Brain microvascular endothelial cell (primary cell): ENCODE data around the gene ADGRB3.

Experiments used
- DNase-seq: peaks from one replicate; pipeline ENCODE4 v3.0.0-alpha.2; 2020
- H3K27ac ChIP-seq: fragments of 250-450 bp; sonication (Bioruptor Pico); 2 replicates; pipeline ENCODE4 v1.5.1; 2020; ENCODE audit warnings: mild to moderate bottlenecking, moderate library complexity
- H3K27me3 ChIP-seq: fragments of 250-450 bp; sonication (Bioruptor Pico); replicated peaks from 2 replicates; pipeline ENCODE4 v1.5.1; 2020; ENCODE audit warnings: mild to moderate bottlenecking
- H3K36me3 ChIP-seq: fragments of 250-450 bp; sonication (Bioruptor Pico); replicated peaks from 2 replicates; pipeline ENCODE4 v1.5.1; 2020; ENCODE audit warnings: mild to moderate bottlenecking
- H3K4me3 ChIP-seq: 2 replicates; pipeline ENCODE4 v1.5.1; 2011; ENCODE audit warnings: low read depth, mild to moderate bottlenecking, control low read depth, low read length, moderate library complexity
- in situ Hi-C: cut with HindIII; loops from 2 replicates; pipeline ENCODE4 v1.10.0; 2017; ENCODE audit warnings: low sequenced_read_pairs, low pct_ligation_motif_present
- TF ChIP-seq, protein P1 (sequence below): IDR thresholded peaks from 2 replicates; pipeline ENCODE4 v1.5.1; 2011; ENCODE audit warnings: low read depth, mild to moderate bottlenecking, moderate library complexity, low read length, control low read depth, inconsistent platforms; ENCODE audit errors: missing control alignments

The ADGRB3 gene

GRCh38 chr6:69261010-69261409 is 625.9 kb downstream of the ADGRB3 start:
- Histone ChIP-seq H3K27me3 (no peaks in the 10 kb centered on the region), H3K36me3 (no peaks in the 10 kb centered on the region), H3K4me3 (no peak overlapping the region), H3K27ac (no peak overlapping the region)
- in situ Hi-C loops, result no loop called here
- TF ChIP-seq, protein P1, sequence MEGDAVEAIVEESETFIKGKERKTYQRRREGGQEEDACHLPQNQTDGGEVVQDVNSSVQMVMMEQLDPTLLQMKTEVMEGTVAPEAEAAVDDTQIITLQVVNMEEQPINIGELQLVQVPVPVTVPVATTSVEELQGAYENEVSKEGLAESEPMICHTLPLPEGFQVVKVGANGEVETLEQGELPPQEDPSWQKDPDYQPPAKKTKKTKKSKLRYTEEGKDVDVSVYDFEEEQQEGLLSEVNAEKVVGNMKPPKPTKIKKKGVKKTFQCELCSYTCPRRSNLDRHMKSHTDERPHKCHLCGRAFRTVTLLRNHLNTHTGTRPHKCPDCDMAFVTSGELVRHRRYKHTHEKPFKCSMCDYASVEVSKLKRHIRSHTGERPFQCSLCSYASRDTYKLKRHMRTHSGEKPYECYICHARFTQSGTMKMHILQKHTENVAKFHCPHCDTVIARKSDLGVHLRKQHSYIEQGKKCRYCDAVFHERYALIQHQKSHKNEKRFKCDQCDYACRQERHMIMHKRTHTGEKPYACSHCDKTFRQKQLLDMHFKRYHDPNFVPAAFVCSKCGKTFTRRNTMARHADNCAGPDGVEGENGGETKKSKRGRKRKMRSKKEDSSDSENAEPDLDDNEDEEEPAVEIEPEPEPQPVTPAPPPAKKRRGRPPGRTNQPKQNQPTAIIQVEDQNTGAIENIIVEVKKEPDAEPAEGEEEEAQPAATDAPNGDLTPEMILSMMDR, result no peak
- no peak for DNase-seq

GRCh38 chr6:69263297-69263696 is 628.2 kb downstream of the ADGRB3 start:
- DNase-seq, result no peak
- no peaks in the 10 kb centered on the region for H3K36me3 ChIP-seq
- no peak overlapping the region for H3K27ac ChIP-seq
- H3K27me3 ChIP-seq, result no peaks in the 10 kb centered on the region
- TF ChIP-seq, protein P1, result no peak
- in situ Hi-C loops, result no loop called here
- H3K4me3 ChIP-seq, result no peak overlapping the region

- DNase-seq, result no peak
- H3K36me3 ChIP-seq, result no peaks in the 10 kb centered on the region
- no peak overlapping the region for H3K4me3 ChIP-seq
- H3K27ac ChIP-seq, result no peak overlapping the region
- in situ Hi-C loops, result no loop called here
- H3K27me3 ChIP-seq, result no peaks in the 10 kb centered on the region
- TF ChIP-seq, protein P1, result no peak
Observed at GRCh38 chr6:69265090-69265489, 630.0 kb downstream of the ADGRB3 start.

DNA sequence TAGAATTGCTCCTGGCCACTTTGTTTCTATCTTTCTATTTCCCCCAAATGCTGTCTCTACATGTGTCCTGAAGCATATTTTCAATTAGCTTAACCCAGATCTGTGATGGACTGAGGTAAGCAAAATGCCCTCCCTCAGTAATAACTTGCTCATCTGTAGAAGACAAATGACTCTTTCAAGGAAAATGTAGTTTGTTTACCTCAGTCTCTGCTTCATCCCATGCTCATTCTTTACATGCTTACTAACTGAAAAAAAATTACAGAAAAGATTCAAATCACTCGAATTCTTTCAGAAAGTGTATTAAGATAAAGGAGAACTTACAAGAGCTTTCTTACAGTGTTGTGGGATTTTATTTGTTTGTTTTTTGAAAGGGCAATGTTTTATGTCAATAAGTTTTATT is 630.6 kb downstream of the ADGRB3 start:
- H3K27me3 ChIP-seq, result no peaks in the 10 kb centered on the region
- H3K4me3 ChIP-seq, result no peak overlapping the region
- no peaks in the 10 kb centered on the region for H3K36me3 ChIP-seq
- TF ChIP-seq, protein P1, result no peak
- in situ Hi-C loops, result no loop called here
- no peak for DNase-seq
- H3K27ac ChIP-seq, result no peak overlapping the region

GRCh38 chr6:69276204-69276603 is 641.1 kb downstream of the ADGRB3 start:
- DNase-seq, result no peak
- TF ChIP-seq, protein P1, result no peak
- Histone ChIP-seq H3K27me3 (no peaks in the 10 kb centered on the region), H3K36me3 (no peaks in the 10 kb centered on the region), H3K4me3 (no peak overlapping the region), H3K27ac (no peak overlapping the region)
- in situ Hi-C loops, result no loop called here

GRCh38 chr6:69279805-69280204 is 644.7 kb downstream of the ADGRB3 start:
- no peak for DNase-seq
- H3K27ac ChIP-seq, result no peak overlapping the region
- H3K4me3 ChIP-seq, result no peak overlapping the region
- no peaks in the 10 kb centered on the region for H3K36me3 ChIP-seq
- in situ Hi-C loops, result no loop called here
- TF ChIP-seq, protein P1, result no peak
- no peaks in the 10 kb centered on the region for H3K27me3 ChIP-seq
